GM12878 (cell line): Measurements from ENCODE around the gene ZNF133. TPM values are rescaled to one million over a fixed set of nuclear protein-coding genes. Genes with fewer than 3 reads are reported as not detected.

Source experiments
- ATAC-seq: fragments of 200-7000 bp; cut with Tn5 transposase; 3 replicates; pipeline ENCODE4 v1.9.1; 2020; ENCODE audit warnings: mild to moderate bottlenecking, moderate library complexity
- BruUV-seq: library from RNA; stranded (reverse); fragments of 400-500 nt; replicated peaks from 2 replicates; lab custom pipeline; 2021; lab: Mats Ljungman, UMichigan
- CTCF ChIA-PET: fragments of 300-600 bp; sonication (Branson Sonifier 250); formaldehyde crosslinking; extraction: SDS; loops from one replicate; lab custom pipeline; 2021; ENCODE audit warnings: inconsistent platforms; lab: Yijun Ruan, JAX
- POLR2A ChIA-PET: fragments of 350-600 bp; formaldehyde crosslinking; extraction: SDS; loops from one replicate; lab custom pipeline; 2021; ENCODE audit warnings: inconsistent platforms; lab: Charles Lee
- RAD21 ChIA-PET: fragments of 300-600 bp; sonication (Branson Sonifier 250); formaldehyde crosslinking; loops from one replicate; lab custom pipeline; 2023; ENCODE audit warnings: antibody characterized with exemption; ENCODE audit not compliant: unreplicated experiment; lab: Charles Lee
- SMC1A ChIA-PET: fragments of 300-600 bp; sonication (Branson Sonifier 250); formaldehyde crosslinking; loops from one replicate; lab custom pipeline; 2023; ENCODE audit not compliant: unreplicated experiment, uncharacterized antibody; lab: Charles Lee
- DNase-seq: peaks from one replicate; pipeline ENCODE4 v3.0.0-alpha.2; 2011; ENCODE audit warnings: low read depth, low spot score
- FAIRE-seq: peaks from 3 replicates; lab custom pipeline; 2011; peaks lifted over from hg19 to GRCh38; lab: Jason Lieb, UNC
- H2AFZ ChIP-seq: 2 replicates; pipeline ENCODE4 v1.6.0; 2011; ENCODE audit warnings: low read depth, low read length, control low read depth; ENCODE audit not compliant: control insufficient read depth
- H3K27ac ChIP-seq: 2 replicates; pipeline ENCODE4 v1.5.1; 2011; ENCODE audit warnings: control low read depth; ENCODE audit not compliant: control insufficient read depth, insufficient read depth
- H3K27me3 ChIP-seq, 2 experiments: replicated peaks in 1 of 2; 2 replicates each; pipeline versions ENCODE4 v1.6.0 to v1.6.1; 2011; ENCODE audit warnings: low read length in 1 of 2; ENCODE audit not compliant: control insufficient read depth in 2 of 2, insufficient read depth in 2 of 2
- H3K36me3 ChIP-seq, 2 experiments: 2 replicates each; pipeline ENCODE4 v1.5.1; 2011; ENCODE audit warnings: low read length in 1 of 2; ENCODE audit not compliant: control insufficient read depth in 2 of 2, insufficient read depth in 2 of 2
- H3K4me1 ChIP-seq: 2 replicates; pipeline ENCODE4 v1.6.1; 2011; ENCODE audit warnings: mild to moderate bottlenecking, low read length, moderate library complexity, mixed read lengths; ENCODE audit not compliant: control insufficient read depth, insufficient read depth
- H3K4me2 ChIP-seq: 2 replicates; pipeline ENCODE4 v1.6.0; 2011; ENCODE audit warnings: control low read depth; ENCODE audit not compliant: control insufficient read depth, insufficient read depth
- H3K4me3 ChIP-seq: fragments of 200-600 bp; sonication (generic); 2 replicates; pipeline ENCODE4 v1.5.1; 2016
- H3K79me2 ChIP-seq: 2 replicates; pipeline ENCODE4 v1.6.0; 2011; ENCODE audit warnings: low read length; ENCODE audit not compliant: control insufficient read depth, insufficient read depth
- H3K9ac ChIP-seq: 2 replicates; pipeline ENCODE4 v1.8.0; 2011; ENCODE audit warnings: low read length, control low read depth, mixed read lengths; ENCODE audit not compliant: control insufficient read depth, insufficient read depth
- H3K9me3 ChIP-seq: replicated peaks from 3 replicates; pipeline ENCODE4 v1.5.1; 2011; ENCODE audit warnings: mild to moderate bottlenecking, low read length; ENCODE audit not compliant: control insufficient read depth, insufficient read depth
- H4K20me1 ChIP-seq: 2 replicates; pipeline ENCODE4 v1.6.0; 2011; ENCODE audit not compliant: control insufficient read depth, insufficient read depth
- CBX3 ChIP-seq: fragments of 200-600 bp; sonication (generic); IDR thresholded peaks from 2 replicates; pipeline ENCODE4 v1.6.1; 2016; ENCODE audit warnings: low read depth, borderline replicate concordance
- FOXM1 ChIP-seq: IDR thresholded peaks from 2 replicates; pipeline ENCODE4 v1.6.1; 2012; ENCODE audit warnings: low read depth, mild to moderate bottlenecking, inconsistent platforms, low read length, moderate library complexity
- HDAC6 ChIP-seq: fragments of 200-600 bp; sonication (generic); IDR thresholded peaks from one replicate; pipeline ENCODE4 v1.8.0; 2017; ENCODE audit warnings: antibody characterized with exemption; ENCODE audit not compliant: unreplicated experiment
- KDM1A ChIP-seq: fragments of 200-600 bp; sonication (generic); IDR thresholded peaks from 2 replicates; pipeline ENCODE4 v1.6.1; 2016; ENCODE audit warnings: borderline replicate concordance
- SKIL ChIP-seq: fragments of 450-650 bp; IDR thresholded peaks from 2 replicates; pipeline ENCODE4 v1.6.1; 2017; ENCODE audit warnings: mild to moderate bottlenecking, low read depth, inconsistent platforms; ENCODE audit not compliant: poor library complexity, severe bottlenecking
- STAT1 ChIP-seq: fragments of 450-650 bp; conservative IDR thresholded peaks from 2 replicates; pipeline ENCODE4 v1.6.1; 2014; ENCODE audit warnings: antibody characterized with exemption, mild to moderate bottlenecking
- ZNF207 ChIP-seq: fragments of 450-650 bp; IDR thresholded peaks from 2 replicates; pipeline ENCODE4 v1.6.1; 2014; ENCODE audit warnings: antibody characterized with exemption, mild to moderate bottlenecking, borderline replicate concordance
- ZNF384 ChIP-seq: IDR thresholded peaks from 2 replicates; pipeline ENCODE4 v1.6.1; 2012; ENCODE audit warnings: low read depth, mild to moderate bottlenecking, low read length, improper control_type of control experiment, borderline replicate concordance
- ZNF687 ChIP-seq: fragments of 450-650 bp; IDR thresholded peaks from 2 replicates; pipeline ENCODE4 v1.6.1; 2017; ENCODE audit warnings: mild to moderate bottlenecking, moderate library complexity
- WGBS: methylation state at CpG from one replicate; pipeline ENCODE4 v1.1.6; 2016; ENCODE audit warnings: low lambda C conversion rate; ENCODE audit not compliant: insufficient replicate concordance, insufficient coverage; ENCODE audit errors: missing lambda C conversion rate; 5-methylcytosine and 5-hydroxymethylcytosine counted together
- in situ Hi-C: fragments of 300-500 bp; cut with MboI; formaldehyde crosslinking; loops from 9 replicates; pipeline ENCODE4 v1.14.3; 2018; ENCODE audit warnings: mixed read lengths
- intact Hi-C: fragments of 100-400 bp; cut with micrococcal nuclease; formaldehyde crosslinking; loops from one replicate; pipeline ENCODE4 v1.14.2; 2022; ENCODE audit not compliant: unreplicated experiment
- polyA plus RNA-seq, 11 experiments: library from polyadenylated mRNA; depleted of rRNA in 4 of 11; unstranded in 6 of 11; stranded (reverse) in 5 of 11; fragments of >200 nt; fragmentation: Nextera tagmentation in 4 of 11; fragmentation: Illumina TruSeq in 1 of 11; extraction: Ambion mirVana in 4 of 11; extraction: Trizol in 1 of 11; gene quantifications; 1 replicate in 1 of 11; 2 replicates in 10 of 11; pipeline versions ENCODE4 v1.2.1 to v1.2.3, GENCODE V29; 2011 to 2016; ENCODE audit warnings: inconsistent platforms in 2 of 11, missing spikeins in 2 of 11, low read depth in 1 of 11
- total RNA-seq, 4 experiments: library from RNA; depleted of rRNA in 3 of 4; stranded (reverse); fragments of >200 nt in 3 of 4; fragmentation: Illumina TruSeq in 1 of 4; extraction: Trizol in 1 of 4; gene quantifications; 2 replicates each; pipeline versions ENCODE4 v1.2.1 to v1.2.3, GENCODE V29; 2013 to 2021

ZNF133 gene
- total and polyA plus RNA-seq, 10 of the 15 experiments (the other 5 are each of a cell fraction or from before 2014, with no cell fraction given): 2.0 to 9.3 (median 7.3) TPM

GRCh38 chr20:18321976-18322950 lies 33.9 kb downstream of the ZNF133 start:
- Histone ChIP-seq H3K27me3 (no peaks in the 10 kb centered on the region), H3K36me3 (no peaks in the 10 kb centered on the region), H3K9ac (no peak overlapping the region), H3K9me3 (no peaks in the 10 kb centered on the region), H2AFZ (no peak overlapping the region), H4K20me1 (no peaks in the 10 kb centered on the region), H3K4me3 (no peak overlapping the region), H3K4me2 (no peak overlapping the region), H3K4me1 (no peaks in the 10 kb centered on the region), H3K79me2 (no peaks in the 10 kb centered on the region), H3K27ac (no peak overlapping the region)
- POLR2A ChIA-PET: no interaction called here
- TF ChIP-seq STAT1: no peak
- DNase-seq (no peak), FAIRE-seq (no peak), ATAC-seq (no peak)
- RAD21 ChIA-PET: no interaction called here
- intact Hi-C loops (no loop called here), in situ Hi-C loops (no loop called here)
- SMC1A ChIA-PET: interaction anchor here (0.8 kb wide), 1 partner anchor 72 kb away, joined by 3 read pairs; no protein-coding TSS in a partner anchor
- TSS peak; percentile 53 for BruUV-seq
- CTCF ChIA-PET: interaction anchor here (1.5 kb wide), 1 partner anchor 12 kb away, joined by 3 read pairs; no protein-coding TSS in a partner anchor
- WGBS: 92% methylated on average over 10 of the region's 10 CpGs

GRCh38 chr20:18323705-18324104 lies 35.4 kb downstream of the ZNF133 start:
- intact Hi-C loops: no loop called here
- no peak overlapping the region for H3K4me3 ChIP-seq
- no peaks in the 10 kb centered on the region for H3K4me1 ChIP-seq
- no peaks in the 10 kb centered on the region for H3K79me2 ChIP-seq
- H3K4me2 ChIP-seq: no peak overlapping the region
- no peaks in the 10 kb centered on the region for H3K27me3 ChIP-seq
- no peak overlapping the region for H3K27ac ChIP-seq
- H2AFZ ChIP-seq: no peak overlapping the region
- ChIA-PET SMC1A (no interaction called here), POLR2A (no interaction called here), RAD21 (no interaction called here), CTCF (interaction anchor here (1.5 kb wide), 1 partner anchor 13 kb away, joined by 3 read pairs; no protein-coding TSS in a partner anchor)
- ATAC-seq (no peak), DNase-seq (no peak), FAIRE-seq (no peak)
- BruUV-seq: no TSS peak
- no peaks in the 10 kb centered on the region for H3K36me3 ChIP-seq
- no peak overlapping the region for H3K9ac ChIP-seq
- no peaks in the 10 kb centered on the region for H3K9me3 ChIP-seq
- in situ Hi-C loops: no loop called here
- WGBS: 97% methylated on average over 4 of the region's 4 CpGs
- no peaks in the 10 kb centered on the region for H4K20me1 ChIP-seq
- TF ChIP-seq FOXM1 (no peak), CBX3 (no peak), HDAC6 (no peak), ZNF384 (no peak), ZNF687 (no peak), KDM1A (no peak), ZNF207 (no peak), SKIL (no peak)
